Frontal cortex (tissue), 4 donors: ENCODE measurements around the gene ZDHHC7. TPM values are rescaled to one million over a fixed set of nuclear protein-coding genes. Genes with fewer than 3 reads are reported as not detected.
"Not testable (repeated sequence)": the region's sequence is repeated elsewhere in the genome, so short reads cannot be mapped to it uniquely, and the experiment has no call there.

Source experiments
- DNase-seq, 2 donors: peaks; one replicate each; pipeline ENCODE4 v3.0.0; 2012; ENCODE audit warnings: low spot score in 2 of 2
- FAIRE-seq: peaks from 2 replicates; lab custom pipeline; 2012; peaks lifted over from hg19 to GRCh38; lab: Jason Lieb, UNC
- total RNA-seq: library from RNA; depleted of rRNA; stranded (reverse); fragments of >200 nt; gene quantifications from one replicate; pipeline ENCODE4 v1.2.3, GENCODE V29; 2014
- donor health status: control.
- donor health status: control.
- donor health status: control.

ZDHHC7 gene
- 19.6 TPM for total RNA-seq

GRCh38 chr16:85010931-85011845 lies at the start of gene ZDHHC7:
ZDHHC7 (minus strand) TSS chr16:85011535; CDS start chr16:84990618, 20,917 bp downstream.
- DNase-seq (peak; percentile 96), FAIRE-seq (no peak)

GRCh38 chr16:85058909-85059308 lies 47.6 kb upstream of the ZDHHC7 start:
- DNase-seq (no peak), FAIRE-seq (no peak)

GRCh38 chr16:85057948-85058347 lies 46.6 kb upstream of the ZDHHC7 start:
- no peak for FAIRE-seq
- DNase-seq = no peak

GRCh38 chr16:85057212-85057889 lies 46.0 kb upstream of the ZDHHC7 start:
- DNase-seq (no peak), FAIRE-seq (no peak)

- FAIRE-seq (no peak), DNase-seq (no peak)
Measured at GRCh38 chr16:85056211-85056748, 44.9 kb upstream of the ZDHHC7 start.

- FAIRE-seq = no peak
Measured at GRCh38 chr16:85055493-85056210, 44.3 kb upstream of the ZDHHC7 start.

GRCh38 chr16:85054948-85055492 lies 43.7 kb upstream of the ZDHHC7 start:
- DNase-seq (no peak), FAIRE-seq (no peak)

More at GRCh38 chr16:85055493-85056210, 44.3 kb upstream of the ZDHHC7 start:
- DNase-seq = no peak

- not testable (repeated sequence) for DNase-seq, FAIRE-seq
Measured at GRCh38 chr16:85054321-85054720, 43.0 kb upstream of the ZDHHC7 start.

- FAIRE-seq (no peak), DNase-seq (no peak)
Measured at GRCh38 chr16:85052536-85052935, 41.2 kb upstream of the ZDHHC7 start.

GRCh38 chr16:85051683-85052082 lies 40.3 kb upstream of the ZDHHC7 start:
- FAIRE-seq = no peak

GRCh38 chr16:85051067-85051581 lies 39.8 kb upstream of the ZDHHC7 start:
- DNase-seq = no peak
- no peak for FAIRE-seq

More at GRCh38 chr16:85051683-85052082, 40.3 kb upstream of the ZDHHC7 start:
- DNase-seq = no peak

GRCh38 chr16:85049706-85050305 lies 38.5 kb upstream of the ZDHHC7 start:
- FAIRE-seq (no peak), DNase-seq (no peak)

- FAIRE-seq (no peak), DNase-seq (no peak)
Measured at GRCh38 chr16:85048921-85049562, 37.7 kb upstream of the ZDHHC7 start.

GRCh38 chr16:85047867-85048455 lies 36.6 kb upstream of the ZDHHC7 start:
- DNase-seq = no peak
- no peak for FAIRE-seq

- FAIRE-seq (no peak), DNase-seq (no peak)
Measured at GRCh38 chr16:85046931-85047866, 35.9 kb upstream of the ZDHHC7 start.

GRCh38 chr16:85046472-85046916 lies 35.2 kb upstream of the ZDHHC7 start:
- FAIRE-seq (no peak), DNase-seq (no peak)
